Gastroesophageal sphincter (tissue), 3 donors: ENCODE data around the gene REEP1.

Experiments used
- EP300 ChIP-seq: sonication (generic); formaldehyde crosslinking; IDR thresholded peaks from one replicate; pipeline ENCODE4 v1.6.1; 2017; ENCODE audit warnings: antibody characterized with exemption, mild to moderate bottlenecking
- POLR2A ChIP-seq, 2 donors: fragments of 450-650 bp; IDR thresholded peaks; one replicate each; pipeline ENCODE4 v1.6.1; 2017; ENCODE audit warnings: antibody characterized with exemption in 2 of 2, mild to moderate bottlenecking in 2 of 2, moderate library complexity in 1 of 2
- TF ChIP-seq, protein P1 (sequence below), 4 experiments: fragments of 200-600 bp in 2 of 4; fragments of 450-650 bp in 2 of 4; sonication (generic) in 1 of 4; IDR thresholded peaks; one replicate each; pipeline ENCODE4 v1.5.1; 2017 to 2019; ENCODE audit warnings: antibody characterized with exemption in 4 of 4, mild to moderate bottlenecking in 2 of 4, moderate library complexity in 2 of 4

DNA sequence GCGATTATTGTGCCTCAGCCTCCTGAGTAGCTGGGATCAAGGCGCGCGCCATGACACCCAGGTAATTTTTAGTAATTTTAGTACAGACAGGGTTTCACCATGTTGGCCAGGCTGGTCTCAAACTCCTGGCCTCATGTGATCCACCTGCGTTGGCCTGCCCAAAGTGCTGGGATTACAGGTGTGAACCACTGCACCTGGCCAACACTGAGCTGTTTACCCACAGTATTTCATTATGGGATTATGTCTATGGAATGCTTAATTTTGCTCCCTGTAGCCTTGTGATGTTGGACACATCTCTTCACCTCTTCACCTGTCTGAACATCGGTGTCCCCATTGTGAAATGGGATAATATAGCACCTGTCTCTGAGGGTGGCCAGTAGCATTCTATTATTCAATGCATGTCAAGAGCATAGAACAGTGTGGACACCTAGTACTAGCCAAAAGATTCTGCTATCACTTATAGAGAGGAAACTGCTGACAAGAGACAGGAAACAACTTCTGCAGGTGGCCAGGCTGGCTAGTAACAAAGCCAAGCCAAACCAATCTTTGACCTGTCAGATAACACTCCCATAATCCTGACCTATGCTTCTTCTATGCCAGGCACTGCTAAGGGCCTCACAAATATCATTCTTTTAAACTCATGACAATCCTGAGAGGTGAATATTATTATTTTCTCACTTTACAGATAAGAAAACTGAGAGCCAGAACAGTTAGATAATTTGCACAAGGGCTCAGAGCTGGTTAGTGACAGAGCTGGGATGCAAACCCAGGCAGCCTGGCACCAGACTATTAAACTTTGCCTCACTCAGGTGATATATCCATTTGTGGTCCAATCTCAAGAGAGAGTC is 29.4 kb upstream of the REEP1 start:
- TF ChIP-seq, protein P1, sequence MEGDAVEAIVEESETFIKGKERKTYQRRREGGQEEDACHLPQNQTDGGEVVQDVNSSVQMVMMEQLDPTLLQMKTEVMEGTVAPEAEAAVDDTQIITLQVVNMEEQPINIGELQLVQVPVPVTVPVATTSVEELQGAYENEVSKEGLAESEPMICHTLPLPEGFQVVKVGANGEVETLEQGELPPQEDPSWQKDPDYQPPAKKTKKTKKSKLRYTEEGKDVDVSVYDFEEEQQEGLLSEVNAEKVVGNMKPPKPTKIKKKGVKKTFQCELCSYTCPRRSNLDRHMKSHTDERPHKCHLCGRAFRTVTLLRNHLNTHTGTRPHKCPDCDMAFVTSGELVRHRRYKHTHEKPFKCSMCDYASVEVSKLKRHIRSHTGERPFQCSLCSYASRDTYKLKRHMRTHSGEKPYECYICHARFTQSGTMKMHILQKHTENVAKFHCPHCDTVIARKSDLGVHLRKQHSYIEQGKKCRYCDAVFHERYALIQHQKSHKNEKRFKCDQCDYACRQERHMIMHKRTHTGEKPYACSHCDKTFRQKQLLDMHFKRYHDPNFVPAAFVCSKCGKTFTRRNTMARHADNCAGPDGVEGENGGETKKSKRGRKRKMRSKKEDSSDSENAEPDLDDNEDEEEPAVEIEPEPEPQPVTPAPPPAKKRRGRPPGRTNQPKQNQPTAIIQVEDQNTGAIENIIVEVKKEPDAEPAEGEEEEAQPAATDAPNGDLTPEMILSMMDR (IDR thresholded peaks at IDR 0.05) = no peak
- no peak for TF ChIP-seq POLR2A (IDR thresholded peaks at IDR 0.05)
- TF ChIP-seq EP300 = no peak
